T-helper 1 cell treated with Interleukin-12 subunit alpha and Interleukin-12 subunit beta and Interleukin-4 antibody, amounts not matched to agents 30 ng/mL and 1 ng/mL, for 36 hours (primary cell): ENCODE data around the gene CARHSP1. TPM values are rescaled to one million over a fixed set of nuclear protein-coding genes. Genes with fewer than 3 reads are reported as not detected.

Source experiments
- total RNA-seq: library from RNA; stranded (reverse); gene quantifications from 2 replicates; pipeline ENCODE4 v1.2.3, GENCODE V29; 2022

CARHSP1 gene
- total RNA-seq, 1 donor from 2014 or later, result 102 TPM

Other genes starting within 250 kb of the CARHSP1 start
- 32.5 and 32.9 TPM in 2 replicates for gene METTL22, start 247.3 kb downstream of the CARHSP1 start, total RNA-seq
- gene ABAT, start 194.4 kb downstream of the CARHSP1 start, total RNA-seq, result 10.4 and 10.7 TPM in 2 replicates
- gene TMEM186, start 71.4 kb downstream of the CARHSP1 start, total RNA-seq, result 10.4 and 12.8 TPM in 2 replicates
- gene PMM2, start 71.2 kb downstream of the CARHSP1 start, total RNA-seq, result 49.8 and 52.2 TPM in 2 replicates
- not detected in 2 replicates for gene LITAFD, start 13.3 kb upstream of the CARHSP1 start, total RNA-seq
- gene USP7, start 94.9 kb upstream of the CARHSP1 start, total RNA-seq, result 177 and 181 TPM in 2 replicates
- gene HAPSTR1, start 222.6 kb upstream of the CARHSP1 start, total RNA-seq, result 69.7 and 70.1 TPM in 2 replicates